ENCODE results near the gene ARHGEF40. TPM values are rescaled to one million over a fixed set of nuclear protein-coding genes. Genes with fewer than 3 reads are reported as not detected.

ARHGEF40 gene
- total RNA-seq (2014; rRNA removed; shearing (Covaris generic)), result 12.0 and 24.8 TPM in 2 replicates

GRCh38 chr14:21070083-21070609 lies at the start of gene ARHGEF40:
Gene ARHGEF40, plus strand, starts transcription at chr14:21070304. Its CDS starts 93 bp downstream, at chr14:21070397.
- DNase-seq (ENCODE audit: low read depth), result peak; percentile 58

DNA sequence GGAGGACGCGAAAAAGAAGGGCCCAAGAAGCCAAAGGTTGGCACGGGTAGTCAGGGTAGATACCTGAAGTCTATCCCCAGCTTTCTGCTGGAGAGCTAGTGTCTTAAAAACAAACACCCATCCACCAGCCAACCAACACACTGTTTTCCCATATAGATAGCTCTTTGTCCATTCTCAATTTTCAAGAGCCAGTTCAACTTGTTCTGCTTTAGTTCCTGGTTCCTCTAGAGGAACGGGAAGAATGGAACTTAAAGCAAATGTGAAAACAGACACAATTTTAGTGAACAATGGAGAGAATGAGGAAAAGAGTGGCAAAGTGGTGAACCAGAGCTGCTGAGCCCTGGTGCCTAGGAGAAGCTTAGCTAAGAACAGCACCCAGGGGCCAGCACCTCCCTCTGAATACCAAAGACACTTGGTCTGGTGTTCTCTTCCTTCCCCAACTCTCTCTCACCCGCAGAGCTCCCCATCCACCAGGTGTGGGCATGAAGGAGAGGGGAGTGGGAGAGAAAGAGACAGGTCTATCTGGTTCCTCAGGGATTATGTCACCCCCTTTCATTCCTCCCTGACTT lies 49.0 kb upstream of the ARHGEF40 start:
- no peak for DNase-seq (ENCODE audit: low read depth)

- DNase-seq (ENCODE audit: low read depth), result no peak
Measured at GRCh38 chr14:21022686-21023085, 47.4 kb upstream of the ARHGEF40 start.

DNA sequence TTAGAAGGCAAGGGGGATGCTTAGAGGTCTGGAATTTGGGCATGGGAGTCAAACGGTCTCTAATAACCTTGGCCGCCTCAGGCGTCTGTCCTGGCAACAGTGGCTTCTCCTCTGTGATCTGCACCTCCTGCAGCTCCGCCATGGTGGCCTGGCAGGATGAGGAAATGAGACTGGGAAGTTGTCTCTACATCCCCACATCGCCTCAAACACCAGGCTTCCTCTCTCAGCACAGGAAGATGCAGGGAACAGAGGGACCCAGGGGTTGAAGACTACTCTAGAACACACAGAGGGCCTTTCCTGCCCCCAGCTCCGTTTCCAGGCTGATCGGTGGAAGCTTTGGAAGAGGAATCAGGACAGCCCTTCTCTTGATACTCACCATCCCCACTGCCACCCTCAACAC lies 46.9 kb upstream of the ARHGEF40 start:
- no peak for DNase-seq (ENCODE audit: low read depth)

- no peak for DNase-seq (ENCODE audit: low read depth)
Measured at GRCh38 chr14:21023817-21024584, 46.1 kb upstream of the ARHGEF40 start.

DNA sequence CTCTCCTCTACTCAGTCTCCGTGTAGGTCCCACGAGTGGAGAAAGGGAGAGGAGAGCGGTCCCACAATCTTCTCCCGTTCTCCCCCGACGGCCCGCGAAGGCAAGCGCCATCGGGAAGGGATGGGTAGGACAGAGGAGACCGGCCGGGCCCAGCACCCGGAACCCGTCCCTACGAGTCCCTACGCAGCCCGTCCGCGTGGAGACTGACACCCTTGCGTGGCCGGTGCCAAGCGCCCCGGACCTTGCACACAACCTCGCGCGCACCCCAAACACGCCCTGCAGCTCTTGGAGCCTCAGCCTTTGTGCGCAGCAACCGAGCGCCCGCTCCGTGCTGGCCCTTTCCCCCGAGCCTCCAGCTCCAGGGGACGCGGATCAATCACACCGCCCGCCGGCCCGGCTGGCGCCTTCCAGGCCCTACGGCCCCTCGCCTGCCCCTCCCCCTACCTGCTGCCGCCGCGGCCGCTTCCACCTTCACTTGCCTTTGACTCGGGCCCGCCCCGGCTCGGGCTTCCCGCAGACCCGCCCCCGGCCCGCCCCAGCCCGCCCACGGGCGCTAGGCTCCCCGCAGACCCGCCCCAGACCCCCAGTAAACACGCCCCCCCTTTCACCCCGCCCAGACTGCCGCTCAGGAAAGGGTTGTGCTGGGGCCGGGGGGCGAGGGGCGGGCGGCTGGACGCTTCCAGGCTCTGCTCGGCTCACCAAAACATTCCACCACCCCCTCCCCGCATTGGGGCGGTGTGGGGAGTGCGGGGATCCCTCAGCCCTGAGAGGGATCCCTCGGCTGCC lies 45.3 kb upstream of the ARHGEF40 start, which contains the start of gene NDRG2:
NDRG2 (minus strand) TSS at position 477 of the 786 bp plus-strand sequence. CDS start 1,746 bp downstream, outside the sequence.
- DNase-seq (ENCODE audit: low read depth), result peak; percentile 25

DNA sequence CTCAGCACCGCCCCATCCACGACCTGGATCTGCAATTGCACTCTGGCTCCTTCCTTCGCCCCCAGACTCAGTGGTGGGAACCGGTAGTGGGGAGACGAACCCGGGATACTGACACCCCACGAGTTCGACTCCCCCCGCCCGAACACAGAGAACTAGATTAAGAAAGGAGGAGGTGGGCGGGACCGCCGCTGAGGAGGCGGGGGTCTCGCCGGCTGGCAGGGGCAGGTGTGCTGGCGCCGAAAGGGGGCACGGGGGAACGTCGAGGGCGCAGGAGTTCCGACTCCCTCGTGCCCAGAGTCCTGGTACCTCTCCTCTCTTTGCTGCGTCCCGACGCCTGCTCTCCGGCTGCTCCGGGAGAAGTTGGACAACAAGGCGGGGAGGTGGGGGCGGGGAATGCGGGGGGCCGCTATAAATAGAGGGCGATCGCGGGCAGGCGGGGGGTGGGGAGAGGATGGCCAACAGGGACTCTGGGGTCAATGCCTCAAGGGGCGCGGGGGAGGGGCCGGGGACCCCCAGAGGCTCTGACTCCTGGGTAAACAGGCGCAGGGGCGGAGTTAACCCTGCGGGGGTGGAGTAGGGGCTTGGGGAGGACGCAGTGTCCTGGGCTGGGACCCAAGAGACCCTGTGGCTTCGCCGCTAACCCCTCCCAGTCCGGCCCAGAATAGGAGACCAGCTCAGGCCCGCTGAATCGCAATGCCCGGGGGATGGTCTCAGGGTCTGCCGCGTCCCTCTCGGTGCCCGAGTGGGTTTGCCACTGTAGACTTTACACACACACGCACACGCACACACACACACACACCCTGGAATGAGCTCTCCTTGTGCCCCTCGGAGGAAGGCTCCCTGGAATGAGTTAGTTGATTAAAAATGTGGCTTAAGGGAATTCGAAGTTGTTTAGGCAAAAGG lies 44.5 kb upstream of the ARHGEF40 start:
- no peak for DNase-seq (ENCODE audit: low read depth)

DNA sequence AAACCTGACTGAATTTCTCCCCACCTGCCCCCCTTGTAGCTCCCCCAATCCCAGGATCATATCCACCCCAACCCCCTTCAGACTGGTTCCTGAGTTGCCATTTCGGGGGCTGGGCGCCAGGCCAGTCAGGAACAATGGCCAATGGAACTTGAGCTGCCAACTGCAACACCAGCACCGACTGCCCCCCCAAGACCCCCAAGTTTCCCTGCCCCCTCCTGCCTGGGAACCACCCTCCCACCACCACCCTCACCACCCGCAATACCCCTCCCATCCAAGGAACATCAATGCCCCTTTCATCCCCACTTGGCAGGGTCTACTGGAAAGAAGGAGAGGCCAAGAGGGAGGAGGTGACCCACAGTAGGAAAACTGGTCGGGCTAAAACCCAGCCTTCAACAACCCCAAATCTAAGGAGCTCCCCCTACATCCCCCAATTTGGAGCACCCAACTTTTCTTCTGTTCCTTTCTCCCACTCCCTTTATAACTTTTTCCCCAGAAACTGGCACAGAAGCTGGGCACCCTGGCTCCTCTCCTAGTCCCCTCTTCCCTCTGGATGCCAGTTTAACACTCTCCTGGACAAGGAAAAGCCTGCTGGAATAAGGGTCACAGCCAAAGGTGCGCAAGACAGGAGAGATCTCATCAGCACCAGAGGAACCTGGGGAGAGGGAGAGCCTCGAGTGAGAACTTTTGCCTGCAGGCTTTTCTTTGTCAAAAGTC lies 43.7 kb upstream of the ARHGEF40 start:
- no peak for DNase-seq (ENCODE audit: low read depth)

DNA sequence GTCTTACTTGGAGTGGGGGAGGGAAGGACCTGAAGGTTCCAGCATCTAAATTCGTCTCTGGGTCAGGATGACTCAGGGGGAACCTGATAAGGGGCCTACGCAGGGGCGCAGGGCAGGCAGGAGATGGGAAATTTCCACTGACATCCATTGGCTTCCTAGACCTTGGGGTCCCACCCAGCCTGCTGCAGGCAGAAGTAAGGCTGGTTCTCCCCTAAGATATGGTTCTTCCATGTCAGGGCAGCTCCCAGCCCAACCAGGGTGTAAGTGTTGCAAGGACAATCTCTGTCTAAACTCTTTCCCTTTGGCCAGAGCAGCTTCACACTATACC lies 43.2 kb upstream of the ARHGEF40 start:
- DNase-seq (ENCODE audit: low read depth), result no peak

DNA sequence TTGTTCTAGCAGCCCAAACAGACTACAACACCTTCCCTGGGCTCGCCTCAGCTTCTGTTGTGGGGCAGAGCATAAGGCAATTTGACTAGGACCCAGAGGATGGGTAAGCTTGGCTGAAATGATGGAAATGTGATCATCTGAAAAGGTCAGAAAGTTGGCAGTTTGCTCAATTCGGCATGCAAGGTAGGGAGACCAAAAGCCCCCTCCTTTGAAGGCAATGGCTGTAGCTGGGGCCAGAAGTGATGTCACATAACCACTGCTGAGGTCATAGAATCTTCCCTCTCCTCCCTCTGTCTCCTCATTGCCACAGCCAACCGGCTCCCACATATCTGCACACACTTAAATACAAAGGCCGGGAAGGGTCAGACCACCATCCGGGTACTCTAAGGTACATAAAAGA lies 40.2 kb upstream of the ARHGEF40 start, which contains the start of gene TPPP2:
TPPP2 (plus strand) TSS at position 301 of the 400 bp plus-strand sequence. CDS start 365 bp downstream, outside the sequence.
- DNase-seq (ENCODE audit: low read depth), result no peak

DNA sequence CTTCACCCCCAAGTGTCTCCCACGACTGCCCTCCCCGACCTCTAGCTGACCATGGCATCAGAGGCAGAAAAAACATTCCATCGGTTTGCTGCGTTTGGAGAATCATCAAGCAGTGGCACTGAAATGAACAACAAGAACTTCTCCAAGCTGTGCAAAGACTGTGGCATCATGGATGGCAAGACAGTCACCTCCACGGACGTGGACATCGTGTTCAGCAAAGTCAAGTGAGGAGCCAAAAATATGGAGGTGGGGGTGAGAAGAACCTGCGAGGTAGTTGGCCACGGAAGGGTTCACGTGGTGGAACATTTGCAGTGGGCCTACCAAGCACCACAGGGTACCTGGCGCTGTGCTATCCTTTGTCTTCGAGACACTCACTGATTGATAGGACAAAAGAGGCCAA lies 39.6 kb upstream of the ARHGEF40 start:
- DNase-seq (ENCODE audit: low read depth), result no peak

- DNase-seq (ENCODE audit: low read depth), result no peak
Measured at GRCh38 chr14:21032326-21033132, 37.6 kb upstream of the ARHGEF40 start.

DNA sequence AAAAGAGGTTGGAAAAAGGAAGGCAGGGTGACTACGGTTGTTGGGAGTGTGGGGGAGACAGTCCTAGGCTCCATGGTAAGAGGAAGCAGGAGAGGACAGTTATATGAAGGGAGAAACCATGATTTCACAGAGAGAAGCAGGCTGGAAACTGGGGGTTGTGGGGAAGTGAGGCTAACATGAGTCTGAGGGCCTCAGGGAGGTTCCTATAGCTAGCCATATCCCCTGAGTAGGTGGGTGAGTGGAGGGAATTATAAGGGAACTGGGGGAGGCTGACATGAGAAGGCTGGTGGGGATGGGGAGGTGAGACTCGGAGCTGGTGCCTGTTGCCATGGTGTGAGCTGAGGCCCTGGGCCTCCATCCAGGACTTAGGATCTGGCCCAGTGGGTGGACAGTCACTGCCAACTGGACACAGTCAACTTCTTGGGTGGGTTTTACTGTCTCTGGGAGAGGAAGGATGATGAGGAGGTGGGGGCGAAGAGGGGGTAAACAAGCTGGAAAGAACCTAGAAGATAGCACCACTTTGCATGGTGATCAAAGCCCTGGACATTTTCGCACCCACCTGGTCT lies 36.9 kb upstream of the ARHGEF40 start:
- no peak for DNase-seq (ENCODE audit: low read depth)

DNA sequence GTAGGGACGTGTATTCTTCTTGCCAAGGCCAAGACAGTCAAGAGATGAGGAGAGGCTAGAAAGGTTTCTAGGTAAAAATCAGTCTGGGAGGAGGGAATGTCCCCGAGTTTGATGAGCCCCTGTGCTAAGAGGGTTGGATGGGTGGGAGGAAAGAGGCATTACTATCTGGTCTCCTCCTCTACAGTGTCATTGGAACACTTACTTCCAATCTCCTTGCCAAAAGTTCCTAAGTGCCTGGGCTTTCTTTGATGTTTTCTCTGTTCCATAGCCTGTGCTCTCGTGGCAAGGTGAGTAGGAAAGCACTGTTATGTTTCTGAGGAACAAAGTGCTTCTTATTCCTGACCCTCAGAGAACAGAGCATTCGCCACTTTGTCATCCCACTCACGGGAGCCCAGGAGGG lies 35.4 kb upstream of the ARHGEF40 start, which contains the start of gene RNASE13:
RNASE13 (minus strand) TSS at position 101 of the 400 bp plus-strand sequence. CDS start 519 bp downstream, outside the sequence.
- DNase-seq (ENCODE audit: low read depth), result no peak

DNA sequence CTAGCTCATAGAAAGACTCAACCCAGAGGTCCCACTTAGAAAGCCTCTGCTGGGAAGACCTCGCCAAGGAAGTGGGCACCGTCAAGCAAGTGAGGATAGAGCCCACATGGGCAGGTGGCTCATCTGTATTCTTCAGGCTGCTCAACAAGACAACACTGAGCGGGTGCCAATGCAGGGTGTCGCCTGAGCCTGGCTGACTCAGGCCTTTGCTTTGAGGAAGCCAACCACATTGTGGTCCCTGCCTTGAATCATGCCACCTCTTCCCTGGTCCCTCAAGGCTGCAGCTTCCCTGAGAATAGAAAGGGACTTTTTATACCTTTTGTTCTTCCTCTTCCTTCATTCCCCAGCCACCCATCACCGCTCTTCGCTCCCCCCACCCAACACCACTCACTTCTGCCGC lies 33.4 kb upstream of the ARHGEF40 start:
- DNase-seq (ENCODE audit: low read depth), result peak; percentile 25

GRCh38 chr14:21037156-21037555 lies 32.9 kb upstream of the ARHGEF40 start:
- DNase-seq (ENCODE audit: low read depth), result no peak

DNA sequence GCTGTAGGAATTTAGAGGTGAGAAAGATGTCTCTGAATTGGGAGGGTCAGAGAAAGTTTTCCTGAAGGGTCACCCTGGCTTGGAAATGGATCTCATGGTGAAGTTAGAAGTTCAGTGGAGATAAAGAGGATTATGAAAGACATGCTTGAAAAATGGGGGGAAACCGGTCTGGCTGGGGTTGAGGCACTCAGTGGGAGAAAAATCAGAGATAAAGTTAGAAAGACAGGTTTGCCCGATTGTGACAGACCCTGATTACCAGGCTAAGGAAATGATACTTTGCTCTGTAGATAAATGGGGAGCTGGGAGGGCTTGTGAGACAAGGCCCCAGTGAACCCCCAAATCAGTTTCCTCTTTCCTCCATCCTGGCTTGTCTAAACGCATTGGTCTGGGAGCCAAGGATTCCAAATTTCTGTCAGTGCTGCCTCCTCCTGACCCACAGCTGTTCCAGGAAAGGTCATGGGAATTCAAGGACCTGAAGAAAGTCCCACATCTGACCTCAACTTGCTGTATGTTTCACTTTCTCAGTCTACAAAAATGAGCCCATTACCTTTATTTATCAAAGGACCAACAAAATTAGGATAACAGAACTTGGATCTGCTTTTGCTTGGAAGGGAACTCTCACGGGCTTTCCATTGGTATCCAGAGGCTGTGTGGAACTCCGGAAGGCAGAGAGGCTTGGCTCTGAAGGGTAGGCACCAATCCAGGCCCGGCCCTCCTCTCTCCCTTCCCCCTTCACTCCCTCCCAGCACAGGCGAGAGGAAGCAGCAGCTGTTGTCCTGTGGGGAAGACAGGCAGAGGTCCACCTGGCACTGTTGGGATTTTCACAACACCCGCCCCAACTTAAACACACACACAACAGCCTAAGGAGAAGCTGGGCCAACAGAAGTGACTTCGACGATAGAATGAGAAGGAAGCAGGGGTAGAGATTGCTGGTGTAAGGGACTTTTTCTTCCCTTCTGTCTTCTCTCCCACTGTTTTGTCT lies 31.4 kb upstream of the ARHGEF40 start:
- no peak for DNase-seq (ENCODE audit: low read depth)

All from M059J (cell line).